GM12873 (cell line): ENCODE data around the gene TSEN2.

ENCODE experiments used
- CTCF ChIP-seq: IDR thresholded peaks from 2 replicates; pipeline ENCODE4 v1.5.1; 2012; ENCODE audit warnings: low read depth, mild to moderate bottlenecking, moderate library complexity, low read length, control low read depth; ENCODE audit not compliant: insufficient read depth; ENCODE audit errors: missing control alignments

TSEN2 gene

GRCh38 chr3:12484198-12484982 is at the start of gene TSEN2:
Gene TSEN2, plus strand, starts transcription at chr3:12484480. Its CDS starts 5,321 bp downstream, at chr3:12489801.
- peak; percentile 37 for TF ChIP-seq CTCF

- TF ChIP-seq CTCF = no peak
These were observed 47.6 kb upstream of the TSEN2 start for GRCh38 chr3:12436514-12437220.

DNA sequence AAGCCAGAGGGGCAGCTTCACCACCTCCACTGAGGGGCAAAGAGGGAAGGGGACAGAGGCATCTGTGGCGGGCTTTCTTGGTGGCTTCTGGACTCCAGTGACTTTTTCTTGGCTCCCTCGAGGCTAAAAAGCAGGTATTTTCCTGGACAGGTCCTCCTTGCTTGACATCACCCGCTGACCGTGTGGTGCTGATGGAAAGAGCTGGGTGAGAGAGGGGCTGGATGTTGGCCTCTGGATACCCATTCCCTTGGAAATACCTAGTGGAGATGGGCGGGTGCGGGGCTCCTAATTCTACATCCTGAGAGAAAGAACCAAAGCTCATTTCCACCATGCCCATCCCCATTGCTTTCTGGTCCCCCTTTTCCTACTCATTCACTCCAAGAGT is 47.1 kb upstream of the TSEN2 start:
- no peak for TF ChIP-seq CTCF

DNA sequence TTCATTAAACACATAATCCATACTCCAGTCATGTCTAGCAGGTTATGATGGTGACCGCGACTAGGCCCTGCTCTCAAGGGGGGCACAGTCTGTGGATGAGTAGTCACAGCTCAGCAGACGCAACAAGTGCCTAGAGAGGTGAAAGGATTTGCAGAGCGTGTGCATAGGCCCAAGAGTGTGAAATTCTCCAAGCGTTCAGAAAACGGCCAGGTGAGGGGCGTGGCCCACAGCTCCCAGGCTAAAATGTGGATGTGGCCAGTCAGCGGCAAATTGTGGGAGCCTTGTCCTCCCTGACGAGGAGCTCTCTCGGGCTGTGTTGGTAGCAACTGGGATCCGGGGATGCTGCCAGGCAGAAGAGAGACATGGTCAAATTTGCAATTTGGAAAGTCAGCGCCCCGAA is 46.4 kb upstream of the TSEN2 start:
- no peak for TF ChIP-seq CTCF

DNA sequence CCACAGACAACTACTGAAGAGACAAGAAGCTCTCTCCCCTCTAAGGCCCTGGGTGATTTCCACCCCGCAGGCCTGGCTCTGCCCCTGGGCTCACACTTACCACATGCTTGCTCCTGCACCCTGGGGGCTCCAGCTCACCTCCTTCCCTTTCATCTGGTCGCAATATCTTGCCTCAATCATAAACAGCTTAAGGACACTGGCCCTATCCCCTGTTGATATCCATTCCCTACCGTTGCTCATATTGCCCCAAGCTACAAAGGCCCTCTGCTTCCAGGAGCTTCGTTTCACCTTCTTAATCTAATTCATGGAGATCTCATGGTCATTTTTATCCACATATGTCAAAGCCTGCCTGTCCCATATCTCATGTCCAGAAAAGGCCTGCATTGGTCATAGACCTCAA is 46.0 kb upstream of the TSEN2 start:
- no peak for TF ChIP-seq CTCF

GRCh38 chr3:12439161-12439940 is 44.9 kb upstream of the TSEN2 start:
- no peak for TF ChIP-seq CTCF
